Thyroid gland (tissue), 4 donors: ENCODE data around the gene ACTN3. TPM values are rescaled to one million over a fixed set of nuclear protein-coding genes. Genes with fewer than 3 reads are reported as not detected.

ENCODE experiments used
- DNase-seq, 2 donors: peaks; one replicate each; pipeline ENCODE4 v3.0.0-alpha.2; 2019
- H3K27ac ChIP-seq, 3 donors: fragments of 200-600 bp; sonication (generic); 1 replicate in 2 of 3; 2 replicates in 1 of 3; pipeline ENCODE4 v1.5.1; 2016 to 2019; ENCODE audit warnings: mild to moderate bottlenecking in 1 of 3, moderate library complexity in 1 of 3
- H3K27me3 ChIP-seq: fragments of 200-600 bp; sonication (generic); one replicate; pipeline ENCODE4 v1.5.1; 2019
- H3K36me3 ChIP-seq, 2 donors: fragments of 200-600 bp; sonication (generic); one replicate each; pipeline ENCODE4 v1.5.1; 2016 to 2019
- H3K4me1 ChIP-seq, 2 donors: fragments of 200-600 bp; sonication (generic); one replicate each; pipeline ENCODE4 v1.5.1; 2017 to 2019
- H3K4me3 ChIP-seq, 3 donors: fragments of 200-600 bp; sonication (generic); replicated peaks in 1 of 3; 1 replicate in 2 of 3; 2 replicates in 1 of 3; pipeline ENCODE4 v1.5.1; 2016; ENCODE audit warnings: mild to moderate bottlenecking in 1 of 3
- H3K9me3 ChIP-seq: fragments of 200-600 bp; sonication (generic); one replicate; pipeline ENCODE4 v1.5.1; 2017
- POLR2A ChIP-seq, 2 donors: fragments of 450-650 bp; IDR thresholded peaks; one replicate each; pipeline ENCODE4 v1.6.1; 2017; ENCODE audit warnings: antibody characterized with exemption in 2 of 2, mild to moderate bottlenecking in 2 of 2, moderate library complexity in 1 of 2
- WGBS, 2 donors: methylation state at CpG; one replicate each; pipeline ENCODE4 v1.1.5; 2017; 5-methylcytosine and 5-hydroxymethylcytosine counted together
- intact Hi-C: fragments of 100-400 bp; cut with DNase I; formaldehyde crosslinking; loops from one replicate; pipeline ENCODE4 v1.15.1; 2023
- total RNA-seq, 4 donors: library from RNA; depleted of rRNA; stranded (reverse); fragments of >200 nt; gene quantifications; one replicate each; pipeline ENCODE4 v1.2.3, GENCODE V29; 2016
- TF ChIP-seq, protein P1 (sequence below), 6 experiments: fragments of 200-600 bp in 3 of 6; fragments of 450-650 bp in 3 of 6; sonication (generic) in 3 of 6; IDR thresholded peaks; one replicate each; pipeline ENCODE4 v1.5.1; 2016 to 2019; ENCODE audit warnings: antibody characterized with exemption in 6 of 6, mild to moderate bottlenecking in 2 of 6, inconsistent platforms in 1 of 6, moderate library complexity in 1 of 6

Gene ACTN3
- total RNA-seq, 4 donors from 2014 or later: 0.27 TPM; not detected in 3

DNA sequence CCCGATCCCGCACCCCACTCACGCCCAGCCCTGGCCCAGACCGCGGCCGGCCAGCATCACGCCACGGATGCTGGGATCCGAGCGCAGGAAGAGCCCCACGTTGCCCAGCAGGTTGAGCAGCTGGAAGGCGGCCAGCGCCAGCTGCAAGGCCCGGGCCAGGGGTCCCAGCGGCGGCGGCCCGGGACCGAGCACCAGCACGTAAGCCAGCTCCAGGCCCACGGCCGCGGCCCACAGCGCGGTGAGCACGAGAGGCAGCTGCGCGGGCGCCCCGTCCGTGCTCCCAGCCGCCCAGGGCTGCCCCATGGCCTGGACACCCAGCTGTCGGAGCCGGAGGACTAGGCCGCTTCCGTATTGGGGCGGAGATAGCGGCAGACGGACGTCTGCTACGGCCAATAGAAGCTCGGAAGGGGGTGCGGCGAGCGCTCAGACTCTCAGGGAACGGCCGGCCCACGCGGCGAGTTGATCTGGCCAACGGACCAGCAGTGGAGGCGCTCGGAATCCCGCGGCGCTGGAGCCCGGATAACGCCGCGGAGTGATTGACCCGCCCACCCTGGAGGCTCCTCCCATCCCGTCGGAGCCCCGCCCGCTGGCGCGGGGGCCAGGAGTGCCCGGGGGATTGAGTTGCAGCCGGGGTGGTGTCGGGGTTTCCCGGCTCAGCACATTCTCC is 869 bp upstream of the ACTN3 start, which contains the start of gene ZDHHC24:
Gene ZDHHC24, minus strand, starts transcription at position 348 of the 667 bp plus-strand sequence. Its CDS starts 45 bp downstream, at position 303.
- TF ChIP-seq, protein P1, sequence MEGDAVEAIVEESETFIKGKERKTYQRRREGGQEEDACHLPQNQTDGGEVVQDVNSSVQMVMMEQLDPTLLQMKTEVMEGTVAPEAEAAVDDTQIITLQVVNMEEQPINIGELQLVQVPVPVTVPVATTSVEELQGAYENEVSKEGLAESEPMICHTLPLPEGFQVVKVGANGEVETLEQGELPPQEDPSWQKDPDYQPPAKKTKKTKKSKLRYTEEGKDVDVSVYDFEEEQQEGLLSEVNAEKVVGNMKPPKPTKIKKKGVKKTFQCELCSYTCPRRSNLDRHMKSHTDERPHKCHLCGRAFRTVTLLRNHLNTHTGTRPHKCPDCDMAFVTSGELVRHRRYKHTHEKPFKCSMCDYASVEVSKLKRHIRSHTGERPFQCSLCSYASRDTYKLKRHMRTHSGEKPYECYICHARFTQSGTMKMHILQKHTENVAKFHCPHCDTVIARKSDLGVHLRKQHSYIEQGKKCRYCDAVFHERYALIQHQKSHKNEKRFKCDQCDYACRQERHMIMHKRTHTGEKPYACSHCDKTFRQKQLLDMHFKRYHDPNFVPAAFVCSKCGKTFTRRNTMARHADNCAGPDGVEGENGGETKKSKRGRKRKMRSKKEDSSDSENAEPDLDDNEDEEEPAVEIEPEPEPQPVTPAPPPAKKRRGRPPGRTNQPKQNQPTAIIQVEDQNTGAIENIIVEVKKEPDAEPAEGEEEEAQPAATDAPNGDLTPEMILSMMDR (IDR thresholded peaks at IDR 0.05): no peak
- TF ChIP-seq POLR2A (IDR thresholded peaks at IDR 0.05): peak in 1 of 2 donors; percentile 71
- Histone ChIP-seq H3K4me1 (peaks cover 15 to 16% of the 10 kb centered on the region in 2 donors), H3K27ac (peak within 1 kb of the TSS in 1 of 3 donors; percentile 58), H3K4me3 (peak within 1 kb of the TSS; percentile 80 to 94 (median 82)), H3K9me3 (no peaks in the 10 kb centered on the region), H3K36me3 (peaks cover 0 to 4% of the 10 kb centered on the region in 2 donors), H3K27me3 (no peaks in the 10 kb centered on the region)
- peak; percentile 98 for DNase-seq
- 0 to 2% methylated on average over 15 to 21 of the region's 71 CpGs for WGBS, 2 donors
- intact Hi-C loops: no loop called here

DNA sequence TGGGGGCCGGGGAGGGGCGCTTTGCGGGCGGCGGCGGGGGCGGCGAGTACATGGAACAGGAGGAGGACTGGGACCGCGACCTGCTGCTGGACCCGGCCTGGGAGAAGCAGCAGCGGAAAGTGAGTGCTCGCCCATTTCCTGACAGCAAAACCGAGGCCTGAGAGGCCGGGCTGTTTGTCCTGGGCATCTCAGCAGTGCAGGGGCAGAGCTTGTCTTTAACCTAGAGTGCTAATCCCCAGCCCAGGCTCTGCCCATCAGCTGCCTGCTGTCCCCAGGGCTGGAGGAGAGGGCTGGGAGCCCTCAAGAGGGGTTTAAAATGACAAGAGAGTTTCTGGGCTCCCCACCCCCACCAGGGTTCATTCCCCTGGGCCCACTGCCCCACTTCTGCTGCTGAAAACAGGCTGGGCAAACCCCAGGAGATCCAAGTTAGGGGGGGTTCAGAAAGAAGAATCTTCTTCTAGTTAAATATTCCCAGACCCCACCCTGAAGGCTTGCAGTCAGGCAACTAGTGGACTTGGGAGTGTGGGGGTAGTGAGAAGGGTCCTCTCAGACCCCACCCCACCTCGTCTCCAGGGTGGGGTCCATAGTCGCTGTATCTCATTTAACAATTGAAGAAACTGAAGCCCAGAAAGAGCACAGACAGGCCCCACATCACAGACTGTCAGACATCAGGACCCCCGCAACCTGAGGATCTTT is 411 bp downstream of the ACTN3 start:
- H3K4me3 ChIP-seq: peak overlapping the region in 1 of 3 donors; percentile 94
- H3K9me3 ChIP-seq: no peaks in the 10 kb centered on the region
- no peak for TF ChIP-seq POLR2A (IDR thresholded peaks at IDR 0.05)
- TF ChIP-seq, protein P1 (IDR thresholded peaks at IDR 0.05): no peak
- peak in 1 of 2 donors; percentile 26 for DNase-seq
- peak overlapping the region in 1 of 3 donors; percentile 14 for H3K27ac ChIP-seq
- peaks cover 0 to under 1% of the 10 kb centered on the region in 2 donors for H3K36me3 ChIP-seq
- WGBS, 2 donors: 23 to 40% methylated on average over 18 of the region's 18 CpGs
- peaks cover 15 to 16% of the 10 kb centered on the region in 2 donors for H3K4me1 ChIP-seq
- intact Hi-C loops: no loop called here
- H3K27me3 ChIP-seq: no peaks in the 10 kb centered on the region

DNA sequence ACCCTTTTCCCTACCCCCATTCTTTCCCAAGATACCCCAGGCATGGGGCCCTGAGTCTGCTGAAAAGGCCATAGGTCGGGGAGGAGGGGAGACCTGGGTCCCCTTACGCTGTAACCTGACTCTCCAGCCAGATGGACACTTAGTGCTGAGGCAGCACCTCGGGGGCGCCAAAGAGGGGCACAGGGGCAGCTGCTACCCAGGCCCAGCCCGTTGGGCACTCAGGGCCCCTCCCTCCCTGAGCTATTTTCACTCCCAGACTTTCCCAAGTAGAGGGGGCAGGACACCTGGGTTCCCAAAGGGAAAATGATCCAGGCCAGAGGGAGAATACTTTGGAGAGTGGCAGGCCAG is 933 bp downstream of the ACTN3 start:
- Histone ChIP-seq H3K27me3 (no peaks in the 10 kb centered on the region), H3K36me3 (no peaks in the 10 kb centered on the region), H3K4me3 (no peak overlapping the region), H3K4me1 (peaks cover 15 to 16% of the 10 kb centered on the region in 2 donors), H3K27ac (no peak overlapping the region), H3K9me3 (no peaks in the 10 kb centered on the region)
- no peak for DNase-seq
- TF ChIP-seq, protein P1 (IDR thresholded peaks at IDR 0.05): no peak
- no peak for TF ChIP-seq POLR2A (IDR thresholded peaks at IDR 0.05)
- intact Hi-C loops: no loop called here
- WGBS, 2 donors: 32 to 45% methylated on average over 5 of the region's 5 CpGs

DNA sequence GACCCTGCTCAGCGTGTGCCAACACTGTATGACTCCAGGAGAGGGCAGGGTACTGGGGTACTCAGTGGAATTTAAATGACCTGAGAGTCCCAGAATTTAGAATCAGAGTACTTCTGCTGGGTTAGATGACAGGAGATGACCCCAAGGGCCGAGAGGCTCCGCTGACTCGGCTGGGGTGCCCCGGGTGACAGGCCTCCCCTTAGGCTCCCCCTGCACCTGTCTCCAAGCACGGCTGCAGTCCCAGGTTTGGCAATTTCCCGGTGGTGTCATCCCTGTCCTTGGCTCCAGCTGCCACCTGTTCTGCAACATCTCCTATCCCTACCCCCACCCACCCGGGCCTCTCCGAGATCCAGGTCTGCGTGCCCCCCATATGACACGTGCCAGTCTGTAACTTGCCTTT is 1.3 kb downstream of the ACTN3 start:
- no peaks in the 10 kb centered on the region for H3K36me3 ChIP-seq
- WGBS, 2 donors: 54 to 57% methylated on average over 11 of the region's 11 CpGs
- no peak overlapping the region for H3K4me3 ChIP-seq
- H3K27me3 ChIP-seq: no peaks in the 10 kb centered on the region
- TF ChIP-seq, protein P1 (IDR thresholded peaks at IDR 0.05): no peak
- no peak for TF ChIP-seq POLR2A (IDR thresholded peaks at IDR 0.05)
- no peak for DNase-seq
- no peak overlapping the region for H3K27ac ChIP-seq
- intact Hi-C loops: no loop called here
- H3K4me1 ChIP-seq: peaks cover 15 to 16% of the 10 kb centered on the region in 2 donors
- no peaks in the 10 kb centered on the region for H3K9me3 ChIP-seq
